GM21723 (cell line): ENCODE measurements around the gene CASR.

Source experiments
- ATAC-seq: cut with Tn5 transposase; IDR thresholded peaks from one replicate; pipeline ENCODE4 v1.9.1; 2021; ENCODE audit warnings: mild to moderate bottlenecking, moderate library complexity; ENCODE audit not compliant: unreplicated experiment

The CASR gene

GRCh38 chr3:122213650-122214049 lies 30.2 kb downstream of the CASR start:
- ATAC-seq, result no peak

DNA sequence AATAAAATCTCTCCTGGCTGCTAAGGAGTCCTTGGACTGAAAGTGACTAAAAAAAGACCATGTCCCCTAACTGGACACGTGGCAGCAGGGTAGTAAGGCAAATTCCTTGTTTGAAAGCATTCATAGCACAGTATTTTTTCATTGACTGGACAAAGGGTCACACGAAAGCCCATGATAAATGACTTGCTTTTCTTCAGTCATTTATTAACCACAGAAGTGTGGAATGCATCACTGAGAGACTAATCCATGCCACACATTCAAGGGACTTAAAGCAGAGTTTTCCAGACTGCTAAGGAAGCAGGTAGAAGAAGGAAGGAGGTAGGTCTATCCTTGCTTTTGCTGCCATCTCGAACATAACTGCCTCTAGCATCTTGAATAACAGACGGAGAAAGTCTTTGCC lies 31.2 kb downstream of the CASR start:
- no peak for ATAC-seq

DNA sequence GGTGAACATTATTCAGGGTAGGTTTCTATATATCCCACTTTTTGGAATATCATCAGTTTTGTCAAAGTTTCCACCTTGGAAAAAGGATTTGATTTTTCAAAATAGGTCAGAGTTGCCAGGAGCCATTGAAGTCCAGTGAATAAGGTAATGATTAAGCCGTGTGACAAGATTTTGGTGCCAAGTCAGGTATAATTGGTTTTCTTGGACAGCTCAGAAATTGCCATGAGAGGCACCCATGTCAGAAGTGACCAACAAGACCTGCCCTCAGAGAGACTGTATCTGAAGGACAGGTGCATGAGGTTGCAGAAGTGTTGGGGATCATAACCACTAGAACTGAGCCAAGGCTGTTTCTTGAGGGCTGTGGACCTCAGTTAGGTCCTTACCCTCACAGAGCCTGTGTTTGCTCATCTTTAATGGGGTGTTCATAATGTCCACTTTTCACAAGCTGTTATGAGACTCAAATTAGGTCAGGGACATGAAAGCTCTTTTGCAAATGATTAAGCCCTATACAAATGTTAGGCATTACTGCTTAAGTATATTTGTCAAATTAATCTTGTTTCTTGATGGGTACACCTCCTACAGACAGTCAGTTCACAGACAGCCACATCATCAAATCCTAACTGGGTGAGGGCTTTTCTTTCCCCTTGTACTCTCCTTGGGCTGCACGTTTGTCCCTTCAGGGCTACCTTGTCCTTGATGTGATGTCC lies 32.3 kb downstream of the CASR start:
- ATAC-seq, result no peak

- no peak for ATAC-seq
Measured at GRCh38 chr3:122217901-122218300, 34.4 kb downstream of the CASR start.

DNA sequence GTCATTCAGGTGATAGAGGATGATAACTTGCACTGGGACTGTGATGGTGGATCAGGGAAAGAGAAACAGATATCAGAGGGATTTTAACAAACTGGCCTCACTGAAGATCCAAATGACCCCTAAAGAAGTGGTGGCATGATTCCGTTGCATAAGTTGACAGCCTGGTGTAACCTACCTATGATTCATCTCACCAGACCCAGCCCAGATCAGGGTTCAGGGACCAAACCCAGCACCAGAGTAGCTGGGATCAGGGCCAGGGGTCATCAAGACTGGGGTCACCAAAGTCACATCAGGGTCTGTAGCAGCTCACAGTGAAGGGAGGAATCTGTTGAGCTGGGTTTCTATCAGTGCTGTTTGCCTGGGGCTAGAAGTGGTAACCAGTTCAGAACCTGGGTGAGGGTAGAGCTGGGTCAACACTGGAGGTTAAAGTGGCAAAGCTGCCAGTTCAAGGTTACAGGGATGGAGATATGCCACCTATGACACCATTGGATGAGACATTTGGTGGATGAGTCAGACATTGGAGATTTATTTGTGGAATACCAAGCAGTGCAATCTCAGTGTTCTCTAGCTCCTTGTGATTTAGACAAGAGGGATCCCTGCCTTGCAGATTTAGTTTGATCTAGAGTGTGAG lies 35.9 kb downstream of the CASR start:
- ATAC-seq, result no peak

GRCh38 chr3:122227036-122227781 lies 43.7 kb downstream of the CASR start:
- ATAC-seq, result no peak

DNA sequence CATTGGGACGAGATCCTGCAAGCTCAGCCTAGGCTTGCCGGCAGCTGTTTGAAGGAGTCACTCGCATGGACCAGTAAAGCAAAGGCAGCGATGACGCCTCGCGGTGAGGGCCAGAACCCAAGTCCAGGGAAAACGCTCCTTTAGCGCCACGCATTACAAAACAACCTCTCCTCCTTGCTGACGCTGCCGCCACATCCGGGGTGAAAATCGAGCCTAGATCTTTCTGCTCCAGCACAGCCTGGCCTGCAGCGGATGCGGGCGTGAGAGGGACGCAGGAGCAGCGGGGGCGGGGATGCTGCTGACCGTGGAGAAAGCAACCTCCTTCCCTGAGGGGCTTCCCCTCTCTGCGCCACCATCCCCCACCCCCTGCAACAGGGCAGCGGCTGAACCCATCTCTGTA lies 46.7 kb downstream of the CASR start:
- ATAC-seq, result no peak

DNA sequence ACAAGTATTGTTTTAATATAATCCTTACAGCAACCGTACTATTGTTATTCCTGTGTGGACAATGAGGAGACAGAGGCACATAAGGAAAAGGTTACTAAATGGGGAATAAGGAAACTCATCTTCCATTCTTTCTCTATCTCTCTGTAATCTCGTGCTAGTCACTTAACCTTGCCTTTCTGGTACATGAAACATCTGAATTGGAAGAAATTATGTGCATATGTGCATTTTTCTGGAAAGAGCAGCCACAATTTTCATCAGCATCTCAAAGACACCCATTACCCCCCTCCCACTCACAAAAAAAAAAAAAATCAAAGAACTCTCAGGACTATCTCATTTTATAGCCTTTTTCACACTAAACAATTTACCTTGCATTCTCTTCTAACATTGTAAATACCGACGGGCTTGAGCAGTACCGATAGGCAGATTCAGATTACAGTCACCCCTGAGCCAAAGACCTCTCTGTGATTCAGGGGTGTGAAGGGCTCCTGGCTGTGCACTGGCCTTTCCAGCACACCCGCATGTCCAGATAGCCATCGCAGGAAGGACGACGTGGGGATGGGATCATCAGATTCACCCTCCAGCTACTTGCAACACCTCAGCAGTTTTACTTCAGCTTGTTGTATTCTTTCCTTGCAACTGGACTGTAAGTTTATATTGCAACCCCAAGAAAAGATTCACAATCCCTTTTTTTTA lies 48.1 kb downstream of the CASR start:
- ATAC-seq, result no peak

DNA sequence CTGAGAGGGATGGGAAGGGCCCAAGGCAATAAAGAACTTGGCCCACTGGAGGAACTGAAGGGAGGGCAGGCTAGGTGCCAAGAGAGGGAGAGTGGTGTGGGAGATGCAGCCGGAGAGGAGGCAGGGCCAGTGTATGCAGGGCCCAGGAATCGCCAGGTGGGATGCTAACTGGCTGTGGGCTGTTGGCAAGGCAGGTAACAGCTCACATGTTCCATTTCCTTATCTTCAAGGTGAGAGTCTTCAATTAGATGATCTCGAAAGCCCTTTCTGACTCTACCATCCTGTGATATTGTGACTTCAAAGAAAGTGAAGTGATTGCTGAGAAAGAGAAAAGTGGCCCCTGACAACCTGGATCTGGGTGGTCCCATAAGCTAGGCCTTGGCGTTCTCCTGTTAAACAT lies 49.0 kb downstream of the CASR start:
- ATAC-seq, result no peak

DNA sequence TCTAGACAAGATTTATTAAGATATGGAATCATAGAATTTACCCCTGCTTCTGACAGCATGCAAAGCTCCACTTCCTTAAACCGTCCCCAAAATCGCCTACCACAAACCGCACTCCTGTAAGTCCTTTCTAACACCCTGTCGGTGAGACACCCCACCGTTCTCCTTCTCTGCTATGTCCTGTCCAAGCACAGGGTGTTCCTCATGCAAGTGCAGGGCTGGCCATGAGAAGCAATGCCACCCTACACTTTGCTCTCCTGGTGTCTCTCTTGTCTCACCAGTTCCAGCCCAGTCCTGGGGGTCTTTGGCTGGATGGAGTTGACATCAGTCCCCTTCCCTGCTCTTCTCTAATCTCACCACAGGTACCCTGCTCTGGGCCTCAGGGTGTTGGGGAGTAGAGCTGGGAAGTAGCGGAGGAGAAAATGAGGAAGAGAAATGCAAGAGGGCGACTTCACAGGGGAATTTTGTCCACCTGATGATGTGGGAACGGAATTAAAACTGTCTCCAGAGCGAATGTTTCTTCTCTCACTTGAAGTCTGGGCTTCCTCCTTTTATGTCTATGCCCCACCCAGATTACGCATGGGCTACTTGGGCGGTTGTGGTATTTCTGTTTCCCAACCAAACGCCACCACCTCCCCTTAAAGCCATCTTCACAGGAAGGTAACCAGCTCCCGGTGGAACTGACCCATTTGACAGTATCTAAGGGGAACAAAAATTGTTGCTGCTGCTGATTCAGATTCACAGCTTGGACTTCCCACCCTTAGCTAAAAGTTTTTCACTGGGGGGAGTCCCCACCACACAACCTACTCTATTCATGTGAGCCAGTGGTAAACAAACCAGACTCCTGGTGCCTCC lies 49.9 kb downstream of the CASR start:
- ATAC-seq, result peak; percentile 67

DNA sequence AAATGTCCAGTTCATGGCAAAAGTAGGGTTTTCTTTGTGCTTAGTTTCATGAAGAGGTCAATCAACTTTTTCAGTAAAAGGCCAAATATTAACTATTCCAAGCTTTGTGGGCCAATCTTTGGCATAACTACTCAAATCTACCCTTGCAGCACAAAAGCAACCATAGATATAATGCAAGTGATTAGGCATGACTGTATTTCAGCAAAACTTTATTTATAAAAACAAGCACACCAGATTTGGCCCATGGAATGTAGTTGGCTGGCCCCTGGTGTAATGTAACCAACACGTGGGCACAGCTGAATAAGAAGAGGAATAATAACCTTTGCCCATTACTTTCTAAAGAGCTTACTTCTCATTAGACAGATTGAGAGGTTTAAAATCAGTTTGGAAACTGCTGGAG lies 50.6 kb downstream of the CASR start:
- ATAC-seq, result no peak

DNA sequence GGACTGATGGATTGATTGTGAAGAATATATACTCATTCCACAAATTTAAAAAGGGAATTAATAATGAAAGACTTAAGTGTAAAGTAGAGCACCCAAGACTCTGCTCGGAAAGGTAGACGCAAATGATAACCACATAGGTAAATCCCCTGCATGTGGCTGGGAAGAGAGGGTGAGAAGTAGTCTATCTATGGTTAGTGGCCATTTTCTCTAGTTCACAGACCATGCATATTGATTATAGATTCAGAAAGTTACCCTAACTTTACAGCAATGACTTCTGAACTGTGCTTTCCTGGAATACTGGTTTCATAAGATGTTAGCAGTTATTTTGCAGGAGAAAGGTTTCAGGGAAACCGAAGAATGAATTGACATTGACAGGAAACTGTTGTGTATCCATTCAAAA lies 51.7 kb downstream of the CASR start:
- peak; percentile 40 for ATAC-seq

- ATAC-seq, result no peak
Measured at GRCh38 chr3:122239112-122239511, 55.6 kb downstream of the CASR start.

GRCh38 chr3:122245513-122246174 lies 62.2 kb downstream of the CASR start:
- ATAC-seq, result peak; percentile 45

DNA sequence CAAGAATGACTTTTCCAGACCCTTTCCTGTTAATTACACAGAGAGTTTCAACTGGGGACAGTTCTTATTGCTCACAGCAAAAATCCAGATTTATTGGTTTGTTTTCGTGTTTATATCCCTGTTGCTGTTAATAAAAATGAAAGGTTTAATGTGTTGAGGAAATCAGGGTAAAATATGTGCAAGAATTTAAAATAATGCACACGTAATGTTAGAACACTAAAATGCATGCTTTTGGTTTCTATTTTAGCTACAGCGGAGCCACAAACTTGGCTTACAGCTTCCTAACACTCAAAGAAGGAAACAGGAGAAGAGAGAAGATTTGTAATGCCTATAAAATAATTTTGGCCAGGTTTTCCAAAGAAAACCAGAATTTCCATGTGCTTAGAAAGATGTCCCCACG lies 62.7 kb downstream of the CASR start:
- no peak for ATAC-seq

DNA sequence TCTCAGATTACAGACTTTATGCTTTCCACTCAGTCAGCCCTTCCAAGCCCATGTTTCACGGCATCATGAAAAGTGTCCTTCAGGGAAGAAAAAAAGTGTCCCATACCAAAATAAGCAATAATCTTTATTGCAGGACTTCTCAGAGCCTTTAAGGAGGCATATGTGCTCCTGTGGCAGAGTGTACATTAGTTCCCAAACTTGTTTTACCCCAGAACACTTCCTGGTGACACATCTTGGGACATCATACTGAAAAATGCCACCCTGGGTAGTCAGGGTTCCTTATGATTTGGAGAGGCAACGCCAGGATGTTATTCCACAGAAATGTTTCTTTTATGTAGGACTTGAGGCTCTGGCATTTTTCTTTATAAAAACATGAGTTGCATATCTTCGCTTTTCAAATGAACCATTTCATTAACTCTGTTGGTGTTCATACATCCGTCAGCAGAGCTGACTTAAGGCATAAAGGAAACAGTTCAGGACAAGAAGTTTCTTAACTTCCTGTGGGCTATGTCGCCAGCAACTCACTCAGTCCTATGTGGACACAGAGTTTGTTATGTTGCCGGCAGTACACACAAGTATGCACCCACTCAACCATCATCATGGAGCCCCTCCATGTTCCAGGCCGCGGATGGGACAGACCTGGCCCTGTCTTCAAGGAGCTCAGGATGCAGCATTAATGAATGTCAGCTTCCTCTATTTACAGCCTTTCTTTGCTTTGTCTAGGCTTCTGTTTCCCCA lies 63.8 kb downstream of the CASR start:
- ATAC-seq, result no peak

GRCh38 chr3:122247825-122248185 lies 64.3 kb downstream of the CASR start:
- no peak for ATAC-seq

GRCh38 chr3:122251428-122251827 lies 68.0 kb downstream of the CASR start:
- no peak for ATAC-seq

DNA sequence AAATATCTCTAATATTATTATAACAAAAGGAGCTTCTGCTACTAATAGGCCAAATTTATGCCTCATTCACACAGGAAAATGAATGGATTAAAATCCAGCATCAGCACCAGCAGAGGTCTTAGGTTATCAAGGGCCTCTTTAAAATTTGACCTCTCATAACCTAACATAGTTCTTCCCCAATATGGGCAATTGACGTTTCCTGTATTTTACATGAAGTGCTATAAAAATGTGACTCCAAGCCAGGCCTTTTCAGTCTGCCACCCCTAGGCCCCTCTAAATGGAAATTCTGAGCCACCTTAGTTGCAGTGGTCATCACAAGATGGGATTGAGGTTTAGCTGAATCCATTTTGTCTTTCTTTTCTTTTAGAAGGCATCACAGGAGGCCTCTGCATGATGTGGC lies 70.1 kb downstream of the CASR start:
- no peak for ATAC-seq
